ENCODE results near the gene MAPK8IP3.

MAPK8IP3 gene

GRCh38 chr16:1810536-1810935 lies 104.5 kb downstream of the MAPK8IP3 start:
- no peak for DNase-seq (ENCODE audit: low read depth)
- TF ChIP-seq CTCF (IDR thresholded peaks at IDR 0.05; ENCODE audit: control insufficient read depth, extremely low read depth, insufficient read depth), result no peak
- H3K4me3 ChIP-seq (ENCODE audit: low read depth, low read length), result no peak overlapping the region

GRCh38 chr16:1812732-1813163 lies 106.8 kb downstream of the MAPK8IP3 start:
- no peak overlapping the region for H3K4me3 ChIP-seq (ENCODE audit: low read depth, low read length)
- peak; percentile 78 for TF ChIP-seq CTCF (IDR thresholded peaks at IDR 0.05; ENCODE audit: control insufficient read depth, extremely low read depth, insufficient read depth)
- DNase-seq (ENCODE audit: low read depth), result peak; percentile 82

DNA sequence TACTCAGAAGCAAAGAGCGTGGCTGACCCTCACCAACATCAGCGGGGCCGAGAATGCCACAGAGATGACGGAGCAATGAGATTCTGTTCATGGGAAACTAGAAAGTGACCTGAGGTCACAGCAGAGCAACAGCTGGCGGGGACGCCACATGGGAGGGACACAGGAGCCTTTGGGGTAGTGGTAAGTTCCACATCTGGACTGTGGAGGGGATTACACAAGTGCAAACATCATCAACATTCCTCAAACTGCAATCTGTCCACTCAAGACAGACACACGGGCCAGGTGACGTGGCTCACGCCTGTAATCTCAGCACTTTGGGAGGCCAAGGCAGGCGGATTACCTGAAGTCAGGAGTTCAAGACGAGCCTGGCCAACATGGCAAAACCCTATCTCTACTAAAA lies 109.5 kb downstream of the MAPK8IP3 start:
- TF ChIP-seq CTCF (IDR thresholded peaks at IDR 0.05; ENCODE audit: control insufficient read depth, extremely low read depth, insufficient read depth), result no peak
- DNase-seq (ENCODE audit: low read depth), result no peak
- H3K4me3 ChIP-seq (ENCODE audit: low read depth, low read length), result no peak overlapping the region

- H3K4me3 ChIP-seq (ENCODE audit: low read depth, low read length), result no peak overlapping the region
- DNase-seq (ENCODE audit: low read depth), result no peak
- TF ChIP-seq CTCF (IDR thresholded peaks at IDR 0.05; ENCODE audit: control insufficient read depth, extremely low read depth, insufficient read depth), result no peak
Measured at GRCh38 chr16:1816396-1817275, 110.6 kb downstream of the MAPK8IP3 start.

DNA sequence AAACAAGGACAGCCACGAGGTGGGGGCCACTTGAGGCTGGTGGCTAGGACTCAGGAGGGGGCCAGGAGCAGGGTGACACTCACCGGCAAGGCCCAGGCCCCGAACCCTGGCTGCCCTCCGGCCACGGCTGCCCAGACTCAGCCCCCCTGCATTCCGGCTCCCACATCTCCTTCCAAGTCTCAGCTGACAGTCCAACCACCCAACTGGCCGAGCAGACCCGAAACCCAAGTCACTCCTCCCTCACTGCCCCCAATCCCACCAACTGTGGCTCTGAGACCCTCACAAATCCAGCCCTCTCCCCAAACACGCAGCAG lies 111.2 kb downstream of the MAPK8IP3 start:
- no peak for DNase-seq (ENCODE audit: low read depth)
- no peak for TF ChIP-seq CTCF (IDR thresholded peaks at IDR 0.05; ENCODE audit: control insufficient read depth, extremely low read depth, insufficient read depth)
- H3K4me3 ChIP-seq (ENCODE audit: low read depth, low read length), result no peak overlapping the region

DNA sequence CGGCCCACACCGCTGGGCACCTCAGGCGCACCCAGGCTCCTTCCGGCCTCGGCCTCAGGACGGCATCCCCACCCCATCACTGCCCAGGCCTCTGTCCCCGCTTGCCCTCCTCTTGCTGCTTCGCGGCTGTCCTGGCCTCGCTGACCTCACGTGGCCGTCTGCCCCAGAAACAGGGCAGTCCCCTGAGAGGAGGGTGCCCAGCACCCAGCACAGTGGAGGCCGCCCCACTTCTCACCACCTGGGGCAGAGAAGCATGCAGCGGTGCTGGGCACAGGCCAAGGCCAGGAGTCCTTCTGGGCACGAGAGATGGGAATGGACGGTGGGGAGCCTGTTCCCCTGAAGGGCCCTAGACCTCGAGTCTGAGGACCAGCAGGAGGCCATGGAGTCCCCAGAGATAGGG lies 111.7 kb downstream of the MAPK8IP3 start:
- no peak for DNase-seq (ENCODE audit: low read depth)
- TF ChIP-seq CTCF (IDR thresholded peaks at IDR 0.05; ENCODE audit: control insufficient read depth, extremely low read depth, insufficient read depth), result no peak
- no peak overlapping the region for H3K4me3 ChIP-seq (ENCODE audit: low read depth, low read length)

Data from LNCaP clone FGC (cell line).